Measurements from ENCODE around the gene STIP1.
A peak's percentile ranks its signal among the peaks of the same experiment; 100 is the strongest.

The STIP1 gene

GRCh38 chr11:64164392-64165312 is 21.3 kb upstream of the STIP1 start:
- no peak for TF ChIP-seq CTCF (IDR thresholded peaks at IDR 0.05; ENCODE audit: low read depth, low read length)
- DNase-seq, result no peak
- Histone ChIP-seq H3K36me3 (peaks cover 18% of the 10 kb centered on the region), H3K27me3 (ENCODE audit: insufficient read depth, low read depth, severe bottlenecking) (no peaks in the 10 kb centered on the region), H3K4me3 (ENCODE audit: low read depth, low read length) (peak overlapping the region; percentile 69), H3K27ac (peak overlapping the region; percentile 9; the same call in 1 of the 2 replicates), H3K9me3 (ENCODE audit: severe bottlenecking) (no peaks in the 10 kb centered on the region)

DNA sequence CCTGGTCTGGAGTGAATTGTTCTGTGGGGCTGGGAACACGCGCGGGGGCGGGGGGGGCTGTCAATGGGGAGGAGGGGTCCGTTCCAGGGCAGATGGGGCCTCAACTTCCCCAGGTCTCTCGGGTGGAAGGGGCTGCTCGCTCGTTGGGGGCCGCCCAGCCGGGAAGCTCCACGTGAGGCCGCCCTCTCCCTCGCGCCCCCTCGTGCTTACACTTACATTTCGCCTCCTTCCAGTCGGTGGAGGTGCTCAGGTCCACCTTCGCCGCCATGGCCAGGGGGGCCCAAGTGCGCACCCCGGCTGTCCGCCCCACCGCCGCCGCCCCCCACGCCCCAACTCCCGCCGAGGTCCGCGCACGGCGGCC is 20.5 kb upstream of the STIP1 start:
- no peaks in the 10 kb centered on the region for H3K27me3 ChIP-seq (ENCODE audit: insufficient read depth, low read depth, severe bottlenecking)
- DNase-seq, result no peak
- H3K27ac ChIP-seq, result peak overlapping the region; percentile 79
- peak overlapping the region; percentile 69 for H3K4me3 ChIP-seq (ENCODE audit: low read depth, low read length)
- H3K9me3 ChIP-seq (ENCODE audit: severe bottlenecking), result no peaks in the 10 kb centered on the region
- peaks cover 18% of the 10 kb centered on the region for H3K36me3 ChIP-seq
- peak; percentile 40 for TF ChIP-seq CTCF (IDR thresholded peaks at IDR 0.05; ENCODE audit: low read depth, low read length)

DNA sequence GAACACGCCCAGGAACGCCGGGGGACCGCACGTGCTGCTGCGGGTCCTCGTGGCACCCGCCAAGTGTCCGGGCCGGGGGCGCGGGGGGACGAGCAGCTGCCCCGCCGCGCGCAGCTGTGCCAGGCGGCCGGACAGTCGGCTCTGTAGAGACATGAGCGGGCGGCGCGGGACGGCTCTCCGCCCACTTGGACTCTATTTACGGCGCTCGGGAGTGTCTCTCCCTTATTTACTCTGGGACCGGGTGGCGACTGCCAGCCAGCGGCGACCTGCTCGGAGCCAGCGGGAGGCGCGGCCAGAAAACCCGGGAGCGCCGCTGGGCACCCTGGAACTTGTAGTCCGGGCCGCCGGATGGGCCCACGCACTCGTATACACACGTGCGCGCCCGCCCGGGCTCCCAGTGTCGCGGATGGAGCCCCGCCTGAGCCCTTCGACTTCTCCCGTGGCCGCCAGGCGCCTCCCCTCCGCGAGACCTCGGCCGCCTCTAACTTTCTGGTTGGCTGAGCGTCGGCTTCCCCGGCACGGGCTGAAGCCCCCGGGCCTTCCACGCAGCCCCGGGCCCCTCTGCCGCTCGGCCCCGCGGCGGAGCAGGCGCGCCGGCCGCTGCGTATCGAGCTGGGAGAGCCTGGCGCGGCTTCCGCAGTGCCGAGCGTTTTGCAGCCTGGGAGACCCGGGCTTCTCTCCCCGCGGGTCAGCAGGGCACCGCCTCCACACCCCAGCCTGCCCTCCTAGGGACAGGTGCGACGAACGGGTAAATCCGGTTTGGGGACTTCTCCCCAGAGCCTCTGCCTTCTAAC is 19.9 kb upstream of the STIP1 start, which contains the start of gene MACROD1:
MACROD1 (minus strand) TSS at position 272 of the 794 bp plus-strand sequence; CDS start at position 153, 119 bp downstream.
- peak within 1 kb of the TSS; percentile 79 for H3K27ac ChIP-seq
- peaks cover 15% of the 10 kb centered on the region for H3K36me3 ChIP-seq
- peak within 1 kb of the TSS; percentile 69 for H3K4me3 ChIP-seq (ENCODE audit: low read depth, low read length)
- peak; percentile 90 for DNase-seq
- no peaks in the 10 kb centered on the region for H3K27me3 ChIP-seq (ENCODE audit: insufficient read depth, low read depth, severe bottlenecking)
- H3K9me3 ChIP-seq (ENCODE audit: severe bottlenecking), result no peaks in the 10 kb centered on the region
- TF ChIP-seq CTCF (IDR thresholded peaks at IDR 0.05; ENCODE audit: low read depth, low read length), result no peak

GRCh38 chr11:64170419-64170818 is 15.6 kb upstream of the STIP1 start:
- Histone ChIP-seq H3K27ac (peak overlapping the region; percentile 81), H3K27me3 (ENCODE audit: insufficient read depth, low read depth, severe bottlenecking) (no peaks in the 10 kb centered on the region), H3K36me3 (no peaks in the 10 kb centered on the region; the same call in 1 of the 2 replicates), H3K9me3 (ENCODE audit: severe bottlenecking) (peaks cover 5% of the 10 kb centered on the region), H3K4me3 (ENCODE audit: low read depth, low read length) (no peak overlapping the region)
- no peak for DNase-seq
- no peak for TF ChIP-seq CTCF (IDR thresholded peaks at IDR 0.05; ENCODE audit: low read depth, low read length)

- H3K36me3 ChIP-seq, result no peaks in the 10 kb centered on the region; the same call in 1 of the 2 replicates
- H3K4me3 ChIP-seq (ENCODE audit: low read depth, low read length), result no peak overlapping the region
- no peaks in the 10 kb centered on the region for H3K27me3 ChIP-seq (ENCODE audit: insufficient read depth, low read depth, severe bottlenecking)
- peaks cover 5% of the 10 kb centered on the region for H3K9me3 ChIP-seq (ENCODE audit: severe bottlenecking)
- H3K27ac ChIP-seq, result no peak overlapping the region
- no peak for DNase-seq
- TF ChIP-seq CTCF (IDR thresholded peaks at IDR 0.05; ENCODE audit: low read depth, low read length), result no peak
These were observed 12.2 kb upstream of the STIP1 start for GRCh38 chr11:64173616-64174355.
